H1 (cell line): ENCODE data around the gene HMGCL.

Source experiments
- CEBPB ChIP-seq: IDR thresholded peaks from 2 replicates; pipeline ENCODE4 v1.6.1; 2012; ENCODE audit warnings: low read depth, low read length
- JUND ChIP-seq: IDR thresholded peaks from 2 replicates; pipeline ENCODE4 v1.6.1; 2011; ENCODE audit warnings: mild to moderate bottlenecking, improper control_type of control experiment, low read length
- RAD21 ChIP-seq, 2 experiments: IDR thresholded peaks in 1 of 2; conservative IDR thresholded peaks in 1 of 2; 2 replicates each; pipeline ENCODE4 v1.6.1; 2011; ENCODE audit warnings: low read depth in 2 of 2, low read length in 2 of 2, improper control_type of control experiment in 1 of 2, inconsistent platforms in 1 of 2, mild to moderate bottlenecking in 1 of 2, moderate library complexity in 1 of 2
- RXRA ChIP-seq: IDR thresholded peaks from 2 replicates; pipeline ENCODE4 v1.6.1; 2011; ENCODE audit warnings: low read depth, mild to moderate bottlenecking, low read length, moderate library complexity; ENCODE audit not compliant: insufficient read depth
- SP2 ChIP-seq: IDR thresholded peaks from 2 replicates; pipeline ENCODE4 v1.6.1; 2012; ENCODE audit warnings: mild to moderate bottlenecking, low read length, inconsistent platforms
- TF ChIP-seq, protein P1 (sequence below), 3 experiments: IDR thresholded peaks; 1 replicate in 2 of 3; 2 replicates in 1 of 3; pipeline versions ENCODE4 v1.5.1 to v1.6.1; 2011; ENCODE audit warnings: low read length in 3 of 3, mild to moderate bottlenecking in 3 of 3, inconsistent platforms in 2 of 3, low read depth in 1 of 3, moderate library complexity in 1 of 3; ENCODE audit not compliant: insufficient read depth in 1 of 3; ENCODE audit errors: control extremely low read depth in 1 of 3

DNA sequence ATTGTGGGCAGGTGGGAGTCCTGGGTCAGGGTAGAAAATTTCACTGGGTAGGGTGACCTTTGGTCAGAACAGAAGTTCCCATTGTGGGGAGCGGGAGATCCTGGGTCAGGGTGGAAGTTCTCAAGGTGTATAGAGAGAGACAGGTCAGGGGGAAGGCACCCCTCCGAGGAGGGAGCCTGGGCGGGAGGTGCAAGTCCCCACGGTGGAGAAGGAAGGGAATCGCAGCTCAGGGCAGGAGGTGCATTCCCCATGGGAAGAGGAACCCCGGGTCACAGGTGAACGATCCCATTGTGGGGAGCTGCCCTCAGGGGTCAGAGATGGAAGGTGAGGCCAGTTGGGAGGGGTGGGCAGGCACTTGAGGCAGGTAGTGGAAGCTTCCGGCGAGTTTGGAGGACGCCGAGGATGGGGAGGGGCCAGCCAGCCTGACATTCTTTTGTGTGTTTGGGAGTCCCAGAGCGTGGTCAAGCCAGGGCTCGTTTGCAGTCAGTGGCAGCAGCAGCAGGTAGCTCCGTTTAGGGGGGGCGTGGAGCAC is 33.6 kb downstream of the HMGCL start:
- TF ChIP-seq, protein P1, sequence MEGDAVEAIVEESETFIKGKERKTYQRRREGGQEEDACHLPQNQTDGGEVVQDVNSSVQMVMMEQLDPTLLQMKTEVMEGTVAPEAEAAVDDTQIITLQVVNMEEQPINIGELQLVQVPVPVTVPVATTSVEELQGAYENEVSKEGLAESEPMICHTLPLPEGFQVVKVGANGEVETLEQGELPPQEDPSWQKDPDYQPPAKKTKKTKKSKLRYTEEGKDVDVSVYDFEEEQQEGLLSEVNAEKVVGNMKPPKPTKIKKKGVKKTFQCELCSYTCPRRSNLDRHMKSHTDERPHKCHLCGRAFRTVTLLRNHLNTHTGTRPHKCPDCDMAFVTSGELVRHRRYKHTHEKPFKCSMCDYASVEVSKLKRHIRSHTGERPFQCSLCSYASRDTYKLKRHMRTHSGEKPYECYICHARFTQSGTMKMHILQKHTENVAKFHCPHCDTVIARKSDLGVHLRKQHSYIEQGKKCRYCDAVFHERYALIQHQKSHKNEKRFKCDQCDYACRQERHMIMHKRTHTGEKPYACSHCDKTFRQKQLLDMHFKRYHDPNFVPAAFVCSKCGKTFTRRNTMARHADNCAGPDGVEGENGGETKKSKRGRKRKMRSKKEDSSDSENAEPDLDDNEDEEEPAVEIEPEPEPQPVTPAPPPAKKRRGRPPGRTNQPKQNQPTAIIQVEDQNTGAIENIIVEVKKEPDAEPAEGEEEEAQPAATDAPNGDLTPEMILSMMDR (IDR thresholded peaks at IDR 0.05; ENCODE audit: control extremely low read depth in 1 of 3, insufficient read depth in 1 of 3, low read depth in 1 of 3, low read length in 3 of 3), result no peak
- no peak for TF ChIP-seq CEBPB
- no peak for TF ChIP-seq RXRA
- no peak for TF ChIP-seq RAD21 (IDR thresholded peaks at IDR 0.05 in 1 of 2, conservative IDR thresholded peaks at IDR 0.05 in 1 of 2; ENCODE audit: low read depth in 2 of 2, low read length in 2 of 2)
- TF ChIP-seq JUND, result no peak
- TF ChIP-seq SP2, result no peak
